Measurements from ENCODE around the gene XPR1.

XPR1 gene

GRCh38 chr1:180601512-180601911 is 30.3 kb upstream of the XPR1 start:
- no peaks in the 10 kb centered on the region for H3K9me3 ChIP-seq (ENCODE audit: control insufficient read depth, insufficient read depth, low read length)
- no peaks in the 10 kb centered on the region for H3K36me3 ChIP-seq (ENCODE audit: control insufficient read depth, insufficient read depth, low read length)
- no peaks in the 10 kb centered on the region for H3K27me3 ChIP-seq (ENCODE audit: control insufficient read depth, insufficient read depth, low read length)
- H3K4me3 ChIP-seq (ENCODE audit: low read depth, low read length) = no peak overlapping the region
- H3K9ac ChIP-seq (ENCODE audit: low read depth, low read length) = no peak overlapping the region
- H3K4me1 ChIP-seq (ENCODE audit: control insufficient read depth, insufficient read depth, low read length) = no peaks in the 10 kb centered on the region

GRCh38 chr1:180603223-180603849 is 28.5 kb upstream of the XPR1 start:
- H3K27me3 ChIP-seq (ENCODE audit: control insufficient read depth, insufficient read depth, low read length) = no peaks in the 10 kb centered on the region
- H3K36me3 ChIP-seq (ENCODE audit: control insufficient read depth, insufficient read depth, low read length) = no peaks in the 10 kb centered on the region
- H3K9me3 ChIP-seq (ENCODE audit: control insufficient read depth, insufficient read depth, low read length) = no peaks in the 10 kb centered on the region
- no peak overlapping the region for H3K4me3 ChIP-seq (ENCODE audit: low read depth, low read length)
- H3K9ac ChIP-seq (ENCODE audit: low read depth, low read length) = no peak overlapping the region
- no peaks in the 10 kb centered on the region for H3K4me1 ChIP-seq (ENCODE audit: control insufficient read depth, insufficient read depth, low read length)

- H3K9ac ChIP-seq (ENCODE audit: low read depth, low read length) = no peak overlapping the region
- H3K27me3 ChIP-seq (ENCODE audit: control insufficient read depth, insufficient read depth, low read length) = no peaks in the 10 kb centered on the region
- H3K4me1 ChIP-seq (ENCODE audit: control insufficient read depth, insufficient read depth, low read length) = no peaks in the 10 kb centered on the region
- H3K4me3 ChIP-seq (ENCODE audit: low read depth, low read length) = no peak overlapping the region
- no peaks in the 10 kb centered on the region for H3K9me3 ChIP-seq (ENCODE audit: control insufficient read depth, insufficient read depth, low read length)
- H3K36me3 ChIP-seq (ENCODE audit: control insufficient read depth, insufficient read depth, low read length) = no peaks in the 10 kb centered on the region
Measured at GRCh38 chr1:180603850-180604226, 28.0 kb upstream of the XPR1 start.

GRCh38 chr1:180606155-180606554 is 25.7 kb upstream of the XPR1 start:
- Histone ChIP-seq H3K27me3 (ENCODE audit: control insufficient read depth, insufficient read depth, low read length) (no peaks in the 10 kb centered on the region), H3K4me1 (ENCODE audit: control insufficient read depth, insufficient read depth, low read length) (no peaks in the 10 kb centered on the region), H3K36me3 (ENCODE audit: control insufficient read depth, insufficient read depth, low read length) (no peaks in the 10 kb centered on the region), H3K9me3 (ENCODE audit: control insufficient read depth, insufficient read depth, low read length) (no peaks in the 10 kb centered on the region), H3K4me3 (ENCODE audit: low read depth, low read length) (no peak overlapping the region), H3K9ac (ENCODE audit: low read depth, low read length) (no peak overlapping the region)

GRCh38 chr1:180609643-180610555 is 21.9 kb upstream of the XPR1 start:
- no peaks in the 10 kb centered on the region for H3K4me1 ChIP-seq (ENCODE audit: control insufficient read depth, insufficient read depth, low read length)
- H3K36me3 ChIP-seq (ENCODE audit: control insufficient read depth, insufficient read depth, low read length) = no peaks in the 10 kb centered on the region
- no peak overlapping the region for H3K9ac ChIP-seq (ENCODE audit: low read depth, low read length)
- H3K9me3 ChIP-seq (ENCODE audit: control insufficient read depth, insufficient read depth, low read length) = no peaks in the 10 kb centered on the region
- no peaks in the 10 kb centered on the region for H3K27me3 ChIP-seq (ENCODE audit: control insufficient read depth, insufficient read depth, low read length)
- no peak overlapping the region for H3K4me3 ChIP-seq (ENCODE audit: low read depth, low read length)

- no peaks in the 10 kb centered on the region for H3K4me1 ChIP-seq (ENCODE audit: control insufficient read depth, insufficient read depth, low read length)
- H3K9me3 ChIP-seq (ENCODE audit: control insufficient read depth, insufficient read depth, low read length) = no peaks in the 10 kb centered on the region
- H3K36me3 ChIP-seq (ENCODE audit: control insufficient read depth, insufficient read depth, low read length) = no peaks in the 10 kb centered on the region
- no peaks in the 10 kb centered on the region for H3K27me3 ChIP-seq (ENCODE audit: control insufficient read depth, insufficient read depth, low read length)
- no peak overlapping the region for H3K4me3 ChIP-seq (ENCODE audit: low read depth, low read length)
- no peak overlapping the region for H3K9ac ChIP-seq (ENCODE audit: low read depth, low read length)
Measured at GRCh38 chr1:180610556-180611015, 21.2 kb upstream of the XPR1 start.

- Histone ChIP-seq H3K27me3 (ENCODE audit: control insufficient read depth, insufficient read depth, low read length) (no peaks in the 10 kb centered on the region), H3K4me3 (ENCODE audit: low read depth, low read length) (no peak overlapping the region), H3K9ac (ENCODE audit: low read depth, low read length) (no peak overlapping the region), H3K4me1 (ENCODE audit: control insufficient read depth, insufficient read depth, low read length) (no peaks in the 10 kb centered on the region), H3K36me3 (ENCODE audit: control insufficient read depth, insufficient read depth, low read length) (no peaks in the 10 kb centered on the region), H3K9me3 (ENCODE audit: control insufficient read depth, insufficient read depth, low read length) (no peaks in the 10 kb centered on the region)
Measured at GRCh38 chr1:180611016-180611930, 20.5 kb upstream of the XPR1 start.

GRCh38 chr1:180612632-180613031 is 19.2 kb upstream of the XPR1 start:
- H3K4me1 ChIP-seq (ENCODE audit: control insufficient read depth, insufficient read depth, low read length) = no peaks in the 10 kb centered on the region
- H3K9ac ChIP-seq (ENCODE audit: low read depth, low read length) = no peak overlapping the region
- no peaks in the 10 kb centered on the region for H3K9me3 ChIP-seq (ENCODE audit: control insufficient read depth, insufficient read depth, low read length)
- H3K4me3 ChIP-seq (ENCODE audit: low read depth, low read length) = no peak overlapping the region
- no peaks in the 10 kb centered on the region for H3K27me3 ChIP-seq (ENCODE audit: control insufficient read depth, insufficient read depth, low read length)
- no peaks in the 10 kb centered on the region for H3K36me3 ChIP-seq (ENCODE audit: control insufficient read depth, insufficient read depth, low read length)

GRCh38 chr1:180614730-180615129 is 17.1 kb upstream of the XPR1 start:
- Histone ChIP-seq H3K9ac (ENCODE audit: low read depth, low read length) (no peak overlapping the region), H3K36me3 (ENCODE audit: control insufficient read depth, insufficient read depth, low read length) (no peaks in the 10 kb centered on the region), H3K4me1 (ENCODE audit: control insufficient read depth, insufficient read depth, low read length) (no peaks in the 10 kb centered on the region), H3K9me3 (ENCODE audit: control insufficient read depth, insufficient read depth, low read length) (no peaks in the 10 kb centered on the region), H3K27me3 (ENCODE audit: control insufficient read depth, insufficient read depth, low read length) (no peaks in the 10 kb centered on the region), H3K4me3 (ENCODE audit: low read depth, low read length) (no peak overlapping the region)

GRCh38 chr1:180615493-180616290 is 16.1 kb upstream of the XPR1 start:
- Histone ChIP-seq H3K4me3 (ENCODE audit: low read depth, low read length) (no peak overlapping the region), H3K9ac (ENCODE audit: low read depth, low read length) (no peak overlapping the region), H3K4me1 (ENCODE audit: control insufficient read depth, insufficient read depth, low read length) (no peaks in the 10 kb centered on the region), H3K27me3 (ENCODE audit: control insufficient read depth, insufficient read depth, low read length) (no peaks in the 10 kb centered on the region), H3K9me3 (ENCODE audit: control insufficient read depth, insufficient read depth, low read length) (no peaks in the 10 kb centered on the region), H3K36me3 (ENCODE audit: control insufficient read depth, insufficient read depth, low read length) (no peaks in the 10 kb centered on the region)

- H3K4me1 ChIP-seq (ENCODE audit: control insufficient read depth, insufficient read depth, low read length) = no peaks in the 10 kb centered on the region
- H3K27me3 ChIP-seq (ENCODE audit: control insufficient read depth, insufficient read depth, low read length) = no peaks in the 10 kb centered on the region
- no peaks in the 10 kb centered on the region for H3K36me3 ChIP-seq (ENCODE audit: control insufficient read depth, insufficient read depth, low read length)
- H3K4me3 ChIP-seq (ENCODE audit: low read depth, low read length) = no peak overlapping the region
- no peak overlapping the region for H3K9ac ChIP-seq (ENCODE audit: low read depth, low read length)
- no peaks in the 10 kb centered on the region for H3K9me3 ChIP-seq (ENCODE audit: control insufficient read depth, insufficient read depth, low read length)
Measured at GRCh38 chr1:180616439-180616838, 15.4 kb upstream of the XPR1 start.

All from iPS-15b (cell line).